GM10266 (cell line): ENCODE data around the gene ISG20L2.

Experiments used
- DNase-seq: peaks from one replicate; pipeline ENCODE4 v3.0.0; 2012; ENCODE audit errors: extremely low spot score
- CTCF ChIP-seq: IDR thresholded peaks from 2 replicates; pipeline ENCODE4 v1.5.1; 2012; ENCODE audit warnings: mild to moderate bottlenecking, low read depth; ENCODE audit not compliant: control insufficient read depth, insufficient read depth; ENCODE audit errors: missing control alignments

ISG20L2 gene

GRCh38 chr1:156725683-156726280 lies 2.8 kb downstream of the ISG20L2 start:
- DNase-seq: peak; percentile 85
- peak; percentile 93 for TF ChIP-seq CTCF

GRCh38 chr1:156721535-156721934 lies 7.0 kb downstream of the ISG20L2 start:
- no peak for TF ChIP-seq CTCF
- no peak for DNase-seq

- TF ChIP-seq CTCF: no peak
- no peak for DNase-seq
Observed at GRCh38 chr1:156721131-156721530, 7.4 kb downstream of the ISG20L2 start.

GRCh38 chr1:156717351-156717750 lies 11.2 kb downstream of the ISG20L2 start:
- TF ChIP-seq CTCF: no peak
- no peak for DNase-seq

- TF ChIP-seq CTCF: no peak
- no peak for DNase-seq
Observed at GRCh38 chr1:156714830-156715229, 13.7 kb downstream of the ISG20L2 start.

- TF ChIP-seq CTCF: no peak
- DNase-seq: no peak
Observed at GRCh38 chr1:156712626-156713025, 15.9 kb downstream of the ISG20L2 start.

GRCh38 chr1:156711011-156711817 lies 17.4 kb downstream of the ISG20L2 start:
- TF ChIP-seq CTCF: no peak
- no peak for DNase-seq
